K562 (cell line): ENCODE results near the gene PPM1N. TPM values are rescaled to one million over a fixed set of nuclear protein-coding genes. Genes with fewer than 3 reads are reported as not detected.

Source experiments
- ARID1B ChIP-seq: fragments of 450-650 bp; IDR thresholded peaks from 2 replicates; pipeline ENCODE4 v1.6.1; 2016; ENCODE audit warnings: antibody characterized with exemption, mild to moderate bottlenecking, inconsistent platforms
- C11orf30 ChIP-seq: fragments of 450-650 bp; IDR thresholded peaks from 2 replicates; pipeline ENCODE4 v1.6.1; 2016; ENCODE audit warnings: low read depth, mild to moderate bottlenecking
- CTCF ChIP-seq, 3 experiments: IDR thresholded peaks in 2 of 3; conservative IDR thresholded peaks in 1 of 3; 2 replicates each; pipeline ENCODE4 v1.5.1; 2011 to 2012; ENCODE audit warnings: low read length in 3 of 3, mild to moderate bottlenecking in 3 of 3, control low read depth in 2 of 3, improper control_type of control experiment in 1 of 3, inconsistent platforms in 1 of 3, low read depth in 1 of 3, mixed read lengths in 1 of 3, moderate library complexity in 1 of 3; ENCODE audit not compliant: insufficient read depth in 2 of 3
- DLX4 ChIP-seq: fragments of 250-450 bp; sonication (Bioruptor Pico); IDR thresholded peaks from 2 replicates; pipeline ENCODE4 v1.6.1; 2021; ENCODE audit warnings: mild to moderate bottlenecking
- EGR1 ChIP-seq: fragments of 450-650 bp; conservative IDR thresholded peaks from 2 replicates; pipeline ENCODE4 v1.6.1; 2017; ENCODE audit warnings: mild to moderate bottlenecking
- FOXJ3 ChIP-seq: sonication (generic); formaldehyde crosslinking; IDR thresholded peaks from 2 replicates; pipeline ENCODE4 v1.4.0; 2020; ENCODE audit warnings: mild to moderate bottlenecking, missing genetic modification reagents
- GABPB1 ChIP-seq: sonication (generic); formaldehyde crosslinking; IDR thresholded peaks from 2 replicates; pipeline ENCODE4 v1.8.0; 2022; ENCODE audit warnings: mild to moderate bottlenecking, missing genetic modification reagents
- HDAC6 ChIP-seq: IDR thresholded peaks from 2 replicates; pipeline ENCODE4 v1.6.1; 2012; ENCODE audit warnings: low read depth, mild to moderate bottlenecking, control low read depth, inconsistent platforms, low read length, moderate library complexity
- NCOA4 ChIP-seq: fragments of 450-650 bp; IDR thresholded peaks from 2 replicates; pipeline ENCODE4 v1.6.1; 2018; ENCODE audit warnings: mild to moderate bottlenecking; ENCODE audit not compliant: partially characterized antibody
- NEUROD1 ChIP-seq: fragments of 150-350 bp; IDR thresholded peaks from 2 replicates; pipeline ENCODE4 v1.6.1; 2014; ENCODE audit warnings: borderline replicate concordance, low read length, low read depth; ENCODE audit not compliant: partially characterized antibody
- NFE2 ChIP-seq: IDR thresholded peaks from 2 replicates; pipeline ENCODE4 v1.6.1; 2014; ENCODE audit warnings: antibody characterized with exemption, low read depth
- NKRF ChIP-seq: fragments of 450-650 bp; IDR thresholded peaks from 2 replicates; pipeline ENCODE4 v1.6.1; 2016; ENCODE audit warnings: borderline replicate concordance
- NR3C1 ChIP-seq: sonication (generic); formaldehyde crosslinking; IDR thresholded peaks from 2 replicates; pipeline ENCODE4 v1.8.1; 2022; ENCODE audit warnings: missing genetic modification reagents
- POLR2A ChIP-seq: fragments of 450-650 bp; conservative IDR thresholded peaks from 2 replicates; pipeline ENCODE4 v1.6.1; 2016
- PTTG1 ChIP-seq: fragments of 450-650 bp; IDR thresholded peaks from 2 replicates; pipeline ENCODE4 v1.6.1; 2016; ENCODE audit warnings: low read depth, mild to moderate bottlenecking, missing genetic modification characterization, missing compliant biosample characterization
- RAD51 ChIP-seq: fragments of 450-650 bp; IDR thresholded peaks from 2 replicates; pipeline ENCODE4 v1.7.1; 2016; ENCODE audit warnings: low read depth, mild to moderate bottlenecking, borderline replicate concordance
- SAFB ChIP-seq: fragments of 200-400 bp; formaldehyde crosslinking; IDR thresholded peaks from 2 replicates; pipeline ENCODE4 v1.6.1; 2017; ENCODE audit warnings: low read depth, low read length, borderline replicate concordance
- SMARCB1 ChIP-seq: IDR thresholded peaks from 2 replicates; pipeline ENCODE4 v1.6.1; 2011; ENCODE audit warnings: improper control_type of control experiment, low read depth; ENCODE audit not compliant: insufficient read length
- STAT5B ChIP-seq: fragments of 250-450 bp; sonication (Bioruptor Pico); IDR thresholded peaks from 2 replicates; pipeline ENCODE4 v1.8.0; 2021; ENCODE audit warnings: mild to moderate bottlenecking, inconsistent platforms
- TAF15 ChIP-seq: fragments of 200-400 bp; formaldehyde crosslinking; IDR thresholded peaks from 2 replicates; pipeline ENCODE4 v1.6.1; 2017; ENCODE audit warnings: mild to moderate bottlenecking, low read depth, low read length, moderate library complexity
- ZBTB7A ChIP-seq: IDR thresholded peaks from 2 replicates; pipeline ENCODE4 v1.6.1; 2011; ENCODE audit warnings: low read depth, mild to moderate bottlenecking, low read length, moderate library complexity, borderline replicate concordance; ENCODE audit not compliant: control insufficient read depth
- ZNF280B ChIP-seq: fragments of 250-450 bp; sonication (Bioruptor Pico); IDR thresholded peaks from 2 replicates; pipeline ENCODE4 v1.5.1; 2021; ENCODE audit warnings: mild to moderate bottlenecking
- ZNF384 ChIP-seq: IDR thresholded peaks from 2 replicates; pipeline ENCODE4 v1.6.1; 2012; ENCODE audit warnings: low read depth, low read length, improper control_type of control experiment
- ZNF408 ChIP-seq: fragments of 250-450 bp; sonication (Bioruptor Pico); IDR thresholded peaks from 2 replicates; pipeline ENCODE4 v1.4.0; 2020; ENCODE audit warnings: low read depth, mild to moderate bottlenecking, moderate library complexity
- polyA plus RNA-seq, 8 experiments: library from polyadenylated mRNA; depleted of rRNA in 4 of 8; stranded (reverse) in 5 of 8; unstranded in 3 of 8; fragments of >200 nt; fragmentation: Nextera tagmentation in 2 of 8; fragmentation: Illumina TruSeq in 1 of 8; extraction: Ambion mirVana in 2 of 8; extraction: Trizol in 1 of 8; gene quantifications; 2 replicates each; pipeline versions ENCODE4 v1.2.1 to v1.2.3, GENCODE V29; 2011 to 2014; ENCODE audit warnings: inconsistent platforms in 1 of 8, missing spikeins in 1 of 8
- total RNA-seq, 7 experiments: library from RNA; depleted of rRNA in 6 of 7; stranded (reverse); fragments of >200 nt in 6 of 7; fragmentation: Illumina TruSeq in 2 of 7; extraction: Trizol in 2 of 7; gene quantifications; 2 replicates each; pipeline versions ENCODE4 v1.2.1 to v1.2.3, GENCODE V29; 2011 to 2021; ENCODE audit warnings: low replicate concordance in 1 of 7

PPM1N gene
- total and polyA plus RNA-seq, 9 of the 15 experiments (the other 6 are each of a cell fraction or from before 2014, with no cell fraction given): 4.5 to 15.6 (median 8.7) TPM

- TF ChIP-seq CTCF (IDR thresholded peaks at IDR 0.05 in 2 of 3, conservative IDR thresholded peaks at IDR 0.05 in 1 of 3; ENCODE audit: insufficient read depth in 2 of 3, low read depth in 1 of 3, low read length in 3 of 3): no peak; a peak in 1 of 6 replicates
- no peak for TF ChIP-seq C11orf30
- TF ChIP-seq STAT5B: no peak
- no peak for TF ChIP-seq RAD51
- no peak for TF ChIP-seq SAFB
- TF ChIP-seq NKRF: 0 out of 2 replicates have a peak, but pooled peaks have one; percentile 7
- no peak for TF ChIP-seq FOXJ3 (CRISPR knock-in tag)
- TF ChIP-seq ZBTB7A: peak; percentile 76
- TF ChIP-seq NR3C1 (CRISPR knock-in tag): no peak
- TF ChIP-seq ARID1B: 0 out of 2 replicates have a peak, but pooled peaks have one; percentile 16
- TF ChIP-seq TAF15: no peak
- peak; percentile 70 for TF ChIP-seq POLR2A
- TF ChIP-seq ZNF384: no peak
- TF ChIP-seq HDAC6: no peak
- no peak for TF ChIP-seq NEUROD1
- TF ChIP-seq NCOA4: no peak
- TF ChIP-seq ZNF408 (CRISPR knock-in tag): no peak
- TF ChIP-seq SMARCB1: no peak
- no peak for TF ChIP-seq DLX4 (CRISPR knock-in tag)
- no peak; the same call in 1 of the 2 replicates for TF ChIP-seq NFE2
- TF ChIP-seq ZNF280B (CRISPR knock-in tag): no peak
- no peak for TF ChIP-seq PTTG1
- peak; percentile 56 for TF ChIP-seq GABPB1 (CRISPR knock-in tag)
- peak; percentile 81 for TF ChIP-seq EGR1
Measured at GRCh38 chr19:45508861-45509691, 10.8 kb downstream of the PPM1N start (continued).
